Measurements from ENCODE around the gene SPON1.
"Not testable (repeated sequence)": the region's sequence is repeated elsewhere in the genome, so short reads cannot be mapped to it uniquely, and the experiment has no call there.

SPON1 gene

GRCh38 chr11:14075118-14076078 is 112.9 kb downstream of the SPON1 start:
- DNase-seq (ENCODE audit: low read depth), result no peak
- no peak for TF ChIP-seq CTCF (IDR thresholded peaks at IDR 0.05; ENCODE audit: insufficient read depth, low read depth, low read length, missing control alignments)
- H3K4me3 ChIP-seq (ENCODE audit: low read depth, low read length), result no peak overlapping the region

DNA sequence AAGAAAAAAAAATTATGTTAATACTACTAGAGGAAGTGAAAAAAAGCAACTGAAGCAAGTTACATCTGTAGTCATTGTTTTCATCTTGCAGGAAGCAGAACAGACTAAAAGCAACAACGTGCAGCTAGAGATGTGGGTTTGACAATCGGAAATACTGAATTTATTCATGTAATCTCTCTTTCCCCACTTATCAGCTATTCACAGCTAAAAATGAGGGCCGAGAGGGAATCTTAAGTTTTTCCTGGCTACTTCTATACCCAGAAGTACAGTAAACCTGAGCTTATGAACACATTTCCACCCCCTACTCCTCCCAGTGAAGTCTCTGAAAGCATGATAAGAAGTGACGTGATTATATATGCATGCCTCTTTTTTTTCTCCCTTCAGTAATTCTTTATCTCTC is 116.5 kb downstream of the SPON1 start:
- TF ChIP-seq CTCF (IDR thresholded peaks at IDR 0.05; ENCODE audit: insufficient read depth, low read depth, low read length, missing control alignments), result no peak
- no peak overlapping the region for H3K4me3 ChIP-seq (ENCODE audit: low read depth, low read length)
- no peak for DNase-seq (ENCODE audit: low read depth)

DNA sequence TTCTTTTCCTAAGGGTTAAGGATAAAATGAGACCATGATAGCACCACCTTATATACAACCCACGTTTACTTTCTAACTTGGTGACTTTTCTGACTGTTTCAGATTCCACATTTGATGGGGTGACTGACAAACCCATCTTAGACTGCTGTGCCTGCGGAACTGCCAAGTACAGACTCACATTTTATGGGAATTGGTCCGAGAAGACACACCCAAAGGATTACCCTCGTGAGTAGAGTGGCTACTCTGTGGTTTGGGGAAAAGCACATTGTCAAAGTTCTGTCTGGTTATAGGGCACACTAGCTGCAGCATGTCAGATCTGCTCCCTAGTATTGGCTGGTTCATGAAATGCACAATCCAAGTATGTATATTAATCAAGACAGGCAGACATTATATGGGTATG is 117.3 kb downstream of the SPON1 start:
- DNase-seq (ENCODE audit: low read depth), result no peak
- H3K4me3 ChIP-seq (ENCODE audit: low read depth, low read length), result no peak overlapping the region
- TF ChIP-seq CTCF (IDR thresholded peaks at IDR 0.05; ENCODE audit: insufficient read depth, low read depth, low read length, missing control alignments), result no peak

GRCh38 chr11:14081581-14082231 is 119.2 kb downstream of the SPON1 start:
- DNase-seq (ENCODE audit: low read depth), result no peak
- H3K4me3 ChIP-seq (ENCODE audit: low read depth, low read length), result no peak overlapping the region
- no peak for TF ChIP-seq CTCF (IDR thresholded peaks at IDR 0.05; ENCODE audit: insufficient read depth, low read depth, low read length, missing control alignments)

GRCh38 chr11:14082338-14082737 is 119.8 kb downstream of the SPON1 start:
- TF ChIP-seq CTCF (IDR thresholded peaks at IDR 0.05; ENCODE audit: insufficient read depth, low read depth, low read length, missing control alignments), result no peak
- no peak for DNase-seq (ENCODE audit: low read depth)
- H3K4me3 ChIP-seq (ENCODE audit: low read depth, low read length), result no peak overlapping the region

DNA sequence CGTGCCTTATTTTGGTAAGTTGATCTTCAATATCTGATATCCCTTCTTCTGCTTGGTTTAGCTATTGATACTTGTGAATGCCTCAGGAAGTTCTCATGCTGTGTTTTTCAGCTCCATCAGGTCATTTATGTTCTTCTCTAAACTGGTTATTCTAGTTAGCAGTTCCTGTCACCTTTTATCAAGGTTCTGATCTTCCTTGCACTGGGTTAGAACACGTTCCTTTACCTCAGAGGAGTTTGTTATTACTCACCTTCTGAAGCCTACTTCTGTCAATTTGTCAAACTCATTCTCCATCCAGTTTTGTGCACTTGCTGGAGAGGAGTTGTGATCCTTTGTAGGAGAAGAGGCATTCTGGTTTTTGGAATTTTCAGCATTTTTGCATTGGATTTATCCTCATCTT is 126.3 kb downstream of the SPON1 start:
- DNase-seq (ENCODE audit: low read depth); H3K4me3 ChIP-seq (ENCODE audit: low read depth, low read length): not testable (repeated sequence)

DNA sequence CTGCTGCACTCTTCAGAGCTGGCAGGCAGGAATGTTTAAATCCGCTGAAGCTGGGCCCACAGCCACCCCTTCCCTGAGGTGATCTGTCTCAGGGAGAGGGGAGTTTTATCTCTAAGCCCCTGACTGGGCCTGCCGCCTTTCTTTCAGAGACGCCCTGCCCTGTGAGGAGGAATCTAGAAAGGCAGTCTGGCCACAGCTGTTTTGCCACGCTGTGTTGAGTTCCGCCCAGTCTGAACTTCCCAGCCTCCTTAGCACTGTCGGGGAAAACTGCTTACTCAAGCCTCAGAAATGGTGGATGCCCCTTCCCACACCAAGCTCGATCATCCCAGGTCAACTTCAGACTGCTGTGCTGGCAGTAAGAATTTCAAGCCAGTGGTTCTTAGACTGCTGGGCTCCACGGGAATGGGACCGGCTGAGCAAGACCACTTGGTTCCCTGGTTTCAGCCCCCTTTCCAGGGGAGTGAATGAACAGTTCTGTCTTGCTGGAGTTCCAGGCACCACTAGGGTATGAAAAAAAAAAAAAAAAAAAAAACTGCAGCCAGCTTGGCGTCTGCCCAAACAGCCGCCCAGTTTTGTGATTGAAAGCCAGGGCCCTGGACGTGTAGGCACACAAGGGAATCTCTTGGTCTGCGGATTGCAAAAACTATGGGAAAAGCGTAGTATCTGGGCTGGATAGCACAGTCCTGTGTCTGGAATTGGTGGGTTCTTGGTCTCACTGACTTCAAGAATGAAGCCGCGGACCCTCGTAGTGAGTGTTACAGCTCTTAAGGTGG is 127.4 kb downstream of the SPON1 start:
- no peak for DNase-seq (ENCODE audit: low read depth)
- no peak overlapping the region for H3K4me3 ChIP-seq (ENCODE audit: low read depth, low read length)
- TF ChIP-seq CTCF (IDR thresholded peaks at IDR 0.05; ENCODE audit: insufficient read depth, low read depth, low read length, missing control alignments), result no peak

DNA sequence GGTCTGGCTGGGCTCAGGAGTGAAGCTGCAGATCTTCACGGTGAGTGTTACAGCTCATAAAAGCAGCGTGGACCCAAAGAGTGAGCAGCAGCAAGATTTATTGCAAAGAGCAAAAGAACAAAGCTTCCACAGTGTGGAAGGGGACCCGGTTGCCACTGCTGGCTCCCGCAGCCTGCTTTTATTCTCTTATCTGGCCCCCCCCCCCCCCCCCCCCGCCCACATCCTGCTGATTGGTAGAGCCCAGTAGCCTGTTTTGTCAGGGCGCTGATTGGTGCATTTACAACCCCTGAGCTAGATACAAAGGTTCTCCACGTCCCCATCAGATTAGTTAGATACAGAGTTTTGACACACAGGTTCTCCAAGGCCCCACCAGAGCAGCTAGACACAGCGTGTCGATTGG is 128.1 kb downstream of the SPON1 start:
- not testable (repeated sequence) for H3K4me3 ChIP-seq (ENCODE audit: low read depth, low read length); DNase-seq (ENCODE audit: low read depth)

All from GM12865 (cell line).